ENCODE measurements around the gene TMEM61.

The TMEM61 gene

GRCh38 chr1:54986533-54986932 lies 6.1 kb downstream of the TMEM61 start:
- no peak for TF ChIP-seq EZH2 (IDR thresholded peaks at IDR 0.05; ENCODE audit: borderline replicate concordance, low read length)
- TF ChIP-seq CTCF (IDR thresholded peaks at IDR 0.05; ENCODE audit: low read length), result no peak
- Histone ChIP-seq H2AFZ (ENCODE audit: low read length) (no peak overlapping the region), H4K20me1 (ENCODE audit: insufficient read depth, low read length) (no peaks in the 10 kb centered on the region), H3K9me3 (ENCODE audit: low read length) (no peaks in the 10 kb centered on the region), H3K9ac (ENCODE audit: low read length) (no peak overlapping the region), H3K9me2 (ENCODE audit: low read depth, low read length) (no peaks in the 10 kb centered on the region), H3K27ac (ENCODE audit: low read depth, low read length, poor library complexity, severe bottlenecking) (no peak overlapping the region), H3K4me1 (ENCODE audit: insufficient read depth, low read length, severe bottlenecking) (no peaks in the 10 kb centered on the region), H3K27me3 (ENCODE audit: insufficient read depth, low read length) (no peaks in the 10 kb centered on the region), H3K79me2 (ENCODE audit: insufficient read depth, low read length) (no peaks in the 10 kb centered on the region), H3K4me3 (ENCODE audit: low read depth, low read length, poor library complexity, severe bottlenecking) (no peak overlapping the region), H3K4me2 (ENCODE audit: low read length) (no peak overlapping the region), H3F3A (ENCODE audit: insufficient read depth, low read length) (no peaks in the 10 kb centered on the region), H3K36me3 (ENCODE audit: insufficient read depth, low read length) (no peaks in the 10 kb centered on the region)

GRCh38 chr1:54987427-54987826 lies 7.0 kb downstream of the TMEM61 start:
- no peaks in the 10 kb centered on the region for H4K20me1 ChIP-seq (ENCODE audit: insufficient read depth, low read length)
- H3F3A ChIP-seq (ENCODE audit: insufficient read depth, low read length), result no peaks in the 10 kb centered on the region
- no peaks in the 10 kb centered on the region for H3K9me3 ChIP-seq (ENCODE audit: low read length)
- H3K9me2 ChIP-seq (ENCODE audit: low read depth, low read length), result no peaks in the 10 kb centered on the region
- no peak for TF ChIP-seq CTCF (IDR thresholded peaks at IDR 0.05; ENCODE audit: low read length)
- TF ChIP-seq EZH2 (IDR thresholded peaks at IDR 0.05; ENCODE audit: borderline replicate concordance, low read length), result no peak
- H3K4me2 ChIP-seq (ENCODE audit: low read length), result no peak overlapping the region
- no peaks in the 10 kb centered on the region for H3K4me1 ChIP-seq (ENCODE audit: insufficient read depth, low read length, severe bottlenecking)
- no peaks in the 10 kb centered on the region for H3K27me3 ChIP-seq (ENCODE audit: insufficient read depth, low read length)
- no peak overlapping the region for H2AFZ ChIP-seq (ENCODE audit: low read length)
- H3K36me3 ChIP-seq (ENCODE audit: insufficient read depth, low read length), result no peaks in the 10 kb centered on the region
- H3K79me2 ChIP-seq (ENCODE audit: insufficient read depth, low read length), result no peaks in the 10 kb centered on the region
- H3K4me3 ChIP-seq (ENCODE audit: low read depth, low read length, poor library complexity, severe bottlenecking), result no peak overlapping the region
- no peak overlapping the region for H3K27ac ChIP-seq (ENCODE audit: low read depth, low read length, poor library complexity, severe bottlenecking)
- H3K9ac ChIP-seq (ENCODE audit: low read length), result no peak overlapping the region

GRCh38 chr1:54987919-54988705 lies 7.7 kb downstream of the TMEM61 start:
- H3K79me2 ChIP-seq (ENCODE audit: insufficient read depth, low read length), result no peaks in the 10 kb centered on the region
- no peak overlapping the region for H3K27ac ChIP-seq (ENCODE audit: low read depth, low read length, poor library complexity, severe bottlenecking)
- TF ChIP-seq CTCF (IDR thresholded peaks at IDR 0.05; ENCODE audit: low read length) (no peak), EZH2 (IDR thresholded peaks at IDR 0.05; ENCODE audit: borderline replicate concordance, low read length) (no peak)
- H3K9me2 ChIP-seq (ENCODE audit: low read depth, low read length), result no peaks in the 10 kb centered on the region
- H3K36me3 ChIP-seq (ENCODE audit: insufficient read depth, low read length), result no peaks in the 10 kb centered on the region
- no peak overlapping the region for H3K4me3 ChIP-seq (ENCODE audit: low read depth, low read length, poor library complexity, severe bottlenecking)
- no peaks in the 10 kb centered on the region for H3K9me3 ChIP-seq (ENCODE audit: low read length)
- H3K27me3 ChIP-seq (ENCODE audit: insufficient read depth, low read length), result no peaks in the 10 kb centered on the region
- no peaks in the 10 kb centered on the region for H3K4me1 ChIP-seq (ENCODE audit: insufficient read depth, low read length, severe bottlenecking)
- no peaks in the 10 kb centered on the region for H3F3A ChIP-seq (ENCODE audit: insufficient read depth, low read length)
- H3K4me2 ChIP-seq (ENCODE audit: low read length), result no peak overlapping the region
- H2AFZ ChIP-seq (ENCODE audit: low read length), result no peak overlapping the region
- no peaks in the 10 kb centered on the region for H4K20me1 ChIP-seq (ENCODE audit: insufficient read depth, low read length)
- H3K9ac ChIP-seq (ENCODE audit: low read length), result no peak overlapping the region
